Measurements from ENCODE around the gene SLC25A22.

Gene SLC25A22

GRCh38 chr11:770642-771616, 27.2 kb downstream of the SLC25A22 start:
- DNase-seq = no peak

- DNase-seq = no peak
These were observed 28.0 kb downstream of the SLC25A22 start for GRCh38 chr11:769887-770641.

GRCh38 chr11:767238-767637, 30.8 kb downstream of the SLC25A22 start:
- DNase-seq = no peak

GRCh38 chr11:766936-767210, 31.2 kb downstream of the SLC25A22 start:
- DNase-seq = no peak

- no peak for DNase-seq
These were observed 31.8 kb downstream of the SLC25A22 start for GRCh38 chr11:766106-766935.

- DNase-seq = no peak
These were observed 32.3 kb downstream of the SLC25A22 start for GRCh38 chr11:765802-766091.

GRCh38 chr11:765025-765801, 32.9 kb downstream of the SLC25A22 start:
- DNase-seq = peak; percentile 60

- no peak for DNase-seq
These were observed 33.6 kb downstream of the SLC25A22 start for GRCh38 chr11:764322-765024.

GRCh38 chr11:763549-764321, 34.3 kb downstream of the SLC25A22 start:
- DNase-seq = no peak

GRCh38 chr11:763073-763463, 35.0 kb downstream of the SLC25A22 start:
- DNase-seq = peak; percentile 81

- DNase-seq = peak; percentile 59
These were observed 35.5 kb downstream of the SLC25A22 start for GRCh38 chr11:762421-763072.

GRCh38 chr11:761526-762108, 36.5 kb downstream of the SLC25A22 start:
- no peak for DNase-seq

GRCh38 chr11:760236-760635, 37.8 kb downstream of the SLC25A22 start:
- DNase-seq = no peak

GRCh38 chr11:749731-750130, 48.4 kb downstream of the SLC25A22 start:
- no peak for DNase-seq

- no peak for DNase-seq
These were observed 50.1 kb downstream of the SLC25A22 start for GRCh38 chr11:748007-748359.

- DNase-seq = peak; percentile 96
These were observed 50.7 kb downstream of the SLC25A22 start, which contains the start of gene TALDO1 for GRCh38 chr11:747158-748006. Gene TALDO1, plus strand, starts transcription at chr11:747464. Its CDS starts 18 bp downstream, at chr11:747482.

- DNase-seq = peak; percentile 82
These were observed 51.6 kb downstream of the SLC25A22 start for GRCh38 chr11:746289-747157.

- no peak for DNase-seq
These were observed 52.7 kb downstream of the SLC25A22 start for GRCh38 chr11:745428-745827.

Data from NCI-H69 (cell line).